Testis (tissue), 3 donors: Measurements from ENCODE around the gene PTPRK. TPM values are rescaled to one million over a fixed set of nuclear protein-coding genes. Genes with fewer than 3 reads are reported as not detected.
"Not testable (repeated sequence)": the region's sequence is repeated elsewhere in the genome, so short reads cannot be mapped to it uniquely, and the experiment has no call there.

Experiments used
- DNase-seq: peaks from one replicate; pipeline ENCODE4 v3.0.0-alpha.2; 2019
- H3K27ac ChIP-seq, 2 donors: fragments of 200-600 bp; sonication (generic); one replicate each; pipeline ENCODE4 v1.5.1; 2019
- H3K27me3 ChIP-seq: fragments of 200-600 bp; sonication (generic); one replicate; pipeline ENCODE4 v1.5.1; 2019
- H3K36me3 ChIP-seq: fragments of 200-600 bp; sonication (generic); one replicate; pipeline ENCODE4 v1.5.1; 2017; ENCODE audit warnings: low read depth; ENCODE audit errors: missing control alignments
- H3K4me1 ChIP-seq: fragments of 200-600 bp; sonication (generic); one replicate; pipeline ENCODE4 v1.5.1; 2019
- H3K4me3 ChIP-seq, 2 donors: fragments of 200-600 bp; sonication (generic); one replicate each; pipeline ENCODE4 v1.5.1; 2017 to 2019
- H3K9me3 ChIP-seq: fragments of 200-600 bp; sonication (generic); one replicate; pipeline ENCODE4 v1.5.1; 2017
- POLR2A ChIP-seq: fragments of 450-650 bp; IDR thresholded peaks from one replicate; pipeline ENCODE4 v1.6.1; 2017; ENCODE audit warnings: antibody characterized with exemption, mild to moderate bottlenecking, moderate library complexity
- WGBS, 2 donors: methylation state at CpG; one replicate each; pipeline ENCODE4 v1.1.5; 2018; 5-methylcytosine and 5-hydroxymethylcytosine counted together
- intact Hi-C: fragments of 100-400 bp; cut with DNase I; formaldehyde crosslinking; loops from one replicate; pipeline ENCODE4 v1.15.1; 2023; ENCODE audit warnings: low total_unique reads
- polyA plus RNA-seq: library from polyadenylated mRNA; stranded (reverse); fragments of 350-450 nt; fragmentation: Illumina TruSeq; extraction: RNeasy Lipid Tissue Mini Kit (QIAGEN cat#74804); gene quantifications from one replicate; pipeline ENCODE4 v1.2.3, GENCODE V29; 2014; ENCODE audit warnings: low read depth, low replicate concordance; ENCODE audit not compliant: insufficient read depth
- total RNA-seq, 2 donors: library from RNA; depleted of rRNA; stranded (reverse); fragments of >200 nt; gene quantifications; one replicate each; pipeline ENCODE4 v1.2.3, GENCODE V29; 2016
- TF ChIP-seq, protein P1 (sequence below), 3 experiments: fragments of 450-650 bp in 2 of 3; fragments of 200-600 bp in 1 of 3; sonication (generic) in 1 of 3; IDR thresholded peaks; one replicate each; pipeline ENCODE4 v1.5.1; 2016 to 2019; ENCODE audit warnings: antibody characterized with exemption in 3 of 3, mild to moderate bottlenecking in 2 of 3, moderate library complexity in 1 of 3

The PTPRK gene
- total and polyA plus RNA-seq, 3 donors from 2014 or later: 9.1 to 13.3 (median 12.5) TPM

GRCh38 chr6:128491610-128492206, 28.7 kb downstream of the PTPRK start:
- H3K27me3 ChIP-seq: no peaks in the 10 kb centered on the region
- no peaks in the 10 kb centered on the region for H3K4me1 ChIP-seq
- DNase-seq: peak; percentile 15
- H3K9me3 ChIP-seq: no peaks in the 10 kb centered on the region
- TF ChIP-seq, protein P1, sequence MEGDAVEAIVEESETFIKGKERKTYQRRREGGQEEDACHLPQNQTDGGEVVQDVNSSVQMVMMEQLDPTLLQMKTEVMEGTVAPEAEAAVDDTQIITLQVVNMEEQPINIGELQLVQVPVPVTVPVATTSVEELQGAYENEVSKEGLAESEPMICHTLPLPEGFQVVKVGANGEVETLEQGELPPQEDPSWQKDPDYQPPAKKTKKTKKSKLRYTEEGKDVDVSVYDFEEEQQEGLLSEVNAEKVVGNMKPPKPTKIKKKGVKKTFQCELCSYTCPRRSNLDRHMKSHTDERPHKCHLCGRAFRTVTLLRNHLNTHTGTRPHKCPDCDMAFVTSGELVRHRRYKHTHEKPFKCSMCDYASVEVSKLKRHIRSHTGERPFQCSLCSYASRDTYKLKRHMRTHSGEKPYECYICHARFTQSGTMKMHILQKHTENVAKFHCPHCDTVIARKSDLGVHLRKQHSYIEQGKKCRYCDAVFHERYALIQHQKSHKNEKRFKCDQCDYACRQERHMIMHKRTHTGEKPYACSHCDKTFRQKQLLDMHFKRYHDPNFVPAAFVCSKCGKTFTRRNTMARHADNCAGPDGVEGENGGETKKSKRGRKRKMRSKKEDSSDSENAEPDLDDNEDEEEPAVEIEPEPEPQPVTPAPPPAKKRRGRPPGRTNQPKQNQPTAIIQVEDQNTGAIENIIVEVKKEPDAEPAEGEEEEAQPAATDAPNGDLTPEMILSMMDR (IDR thresholded peaks at IDR 0.05): no peak
- H3K4me3 ChIP-seq: peak overlapping the region in 1 of 2 donors; percentile 26
- intact Hi-C loops: no loop called here
- WGBS, 2 donors: 33 to 44% methylated on average over 8 of the region's 8 CpGs
- no peaks in the 10 kb centered on the region for H3K36me3 ChIP-seq
- H3K27ac ChIP-seq: peak overlapping the region; percentile 24 to 44

GRCh38 chr6:128491100-128491581, 29.3 kb downstream of the PTPRK start:
- DNase-seq: no peak
- peak overlapping the region in 1 of 2 donors; percentile 26 for H3K4me3 ChIP-seq
- no peaks in the 10 kb centered on the region for H3K4me1 ChIP-seq

DNA sequence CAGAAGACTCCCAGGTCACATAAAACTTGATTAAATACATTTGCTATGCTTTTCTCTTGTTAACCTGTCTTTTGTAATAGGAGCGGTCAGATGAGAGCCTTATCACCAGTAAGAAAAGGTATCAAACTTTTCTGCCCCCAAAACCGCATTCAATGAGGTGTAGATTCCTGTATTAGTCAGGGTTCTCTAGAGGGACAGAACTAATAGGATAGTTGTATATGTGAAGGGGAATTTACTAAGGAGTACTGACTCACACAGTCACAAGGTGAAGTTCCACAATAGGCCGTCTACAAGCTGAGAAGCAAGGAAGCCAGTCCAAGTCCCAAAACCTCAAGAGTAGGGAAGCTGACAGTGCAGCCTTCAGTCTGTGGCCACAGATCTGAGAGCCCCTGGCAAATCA, 32.7 kb downstream of the PTPRK start:
- DNase-seq: no peak
- H3K36me3 ChIP-seq: no peaks in the 10 kb centered on the region
- H3K27me3 ChIP-seq: no peaks in the 10 kb centered on the region
- intact Hi-C loops: no loop called here
- TF ChIP-seq POLR2A: no peak
- TF ChIP-seq, protein P1 (IDR thresholded peaks at IDR 0.05): no peak
- H3K9me3 ChIP-seq: no peaks in the 10 kb centered on the region
- no peak overlapping the region for H3K4me3 ChIP-seq
- H3K4me1 ChIP-seq: no peaks in the 10 kb centered on the region
- 88 to 90% methylated on average over 2 to 3 of the region's 3 CpGs for WGBS, 2 donors
- no peak overlapping the region for H3K27ac ChIP-seq

More at GRCh38 chr6:128491100-128491581, 29.3 kb downstream of the PTPRK start:
- no peaks in the 10 kb centered on the region for H3K9me3 ChIP-seq
- intact Hi-C loops: no loop called here
- no peaks in the 10 kb centered on the region for H3K27me3 ChIP-seq
- no peak for TF ChIP-seq POLR2A
- TF ChIP-seq, protein P1 (IDR thresholded peaks at IDR 0.05): no peak
- WGBS, 2 donors: 27 to 32% methylated on average over 3 of the region's 3 CpGs
- peak overlapping the region; percentile 24 to 44 for H3K27ac ChIP-seq
- no peaks in the 10 kb centered on the region for H3K36me3 ChIP-seq

DNA sequence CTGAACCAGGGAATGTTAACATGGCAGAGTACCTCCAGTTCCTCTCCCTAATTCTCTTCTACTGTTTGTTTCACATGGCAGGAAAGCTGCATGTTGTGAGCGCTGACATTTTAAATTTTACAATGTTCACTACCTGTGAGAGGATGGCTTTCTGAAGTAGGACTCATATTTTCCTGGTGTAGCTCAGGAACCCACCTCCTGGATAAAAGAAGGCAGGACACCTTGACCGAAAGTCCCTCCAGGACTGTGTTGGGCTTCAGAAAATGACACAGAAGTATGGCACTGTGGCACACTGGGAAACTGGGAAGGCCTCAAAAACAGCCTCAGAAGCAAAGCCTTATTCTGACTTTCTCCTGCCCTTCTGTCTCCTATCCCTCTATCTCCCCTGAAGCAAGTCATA, 33.3 kb downstream of the PTPRK start:
- Histone ChIP-seq H3K27ac (no peak overlapping the region), H3K27me3 (no peaks in the 10 kb centered on the region), H3K4me3 (no peak overlapping the region), H3K9me3 (no peaks in the 10 kb centered on the region), H3K4me1 (no peaks in the 10 kb centered on the region), H3K36me3 (no peaks in the 10 kb centered on the region)
- TF ChIP-seq, protein P1 (IDR thresholded peaks at IDR 0.05): no peak
- DNase-seq: no peak
- intact Hi-C loops: no loop called here
- 91 to 97% methylated on average over 2 of the region's 2 CpGs for WGBS, 2 donors

- H3K27me3 ChIP-seq, intact Hi-C loops, H3K27ac ChIP-seq, H3K36me3 ChIP-seq, H3K4me3 ChIP-seq, H3K4me1 ChIP-seq, DNase-seq, H3K9me3 ChIP-seq: not testable (repeated sequence)
- WGBS, 2 donors: 94 to 96% methylated on average over 1 of the region's 1 CpG
Measured at GRCh38 chr6:128486580-128486979, 33.8 kb downstream of the PTPRK start.
